KMS-11 (cell line): ENCODE data around the gene MMADHC.

ENCODE experiments used
- H2AFZ ChIP-seq: fragments of 200-600 bp; sonication (generic); 2 replicates; pipeline ENCODE4 v1.6.1; 2016; ENCODE audit warnings: antibody characterized with exemption, mixed run types, low read depth
- H3K27ac ChIP-seq: fragments of 200-600 bp; sonication (generic); 2 replicates; pipeline ENCODE4 v1.6.1; 2016; ENCODE audit warnings: mild to moderate bottlenecking, mixed run types
- H3K27me3 ChIP-seq: fragments of 200-600 bp; sonication (generic); 2 replicates; pipeline ENCODE4 v1.6.1; 2017; ENCODE audit warnings: mild to moderate bottlenecking, low read depth, mixed run types, moderate library complexity; ENCODE audit not compliant: insufficient read depth
- H3K36me3 ChIP-seq: fragments of 200-600 bp; sonication (generic); 2 replicates; pipeline ENCODE4 v1.6.1; 2017; ENCODE audit warnings: mild to moderate bottlenecking, mixed run types; ENCODE audit not compliant: insufficient read depth
- H3K4me1 ChIP-seq: fragments of 200-600 bp; sonication (generic); 2 replicates; pipeline ENCODE4 v1.6.1; 2016; ENCODE audit warnings: mild to moderate bottlenecking, low read depth, mixed run types; ENCODE audit not compliant: poor library complexity, severe bottlenecking
- H3K4me2 ChIP-seq: fragments of 200-600 bp; sonication (generic); 2 replicates; pipeline ENCODE4 v1.7.0; 2016; ENCODE audit warnings: mild to moderate bottlenecking, mixed run types
- H3K4me3 ChIP-seq: fragments of 200-600 bp; sonication (generic); IDR thresholded peaks from 2 replicates; pipeline ENCODE4 v1.6.1; 2017; ENCODE audit warnings: low read depth, low read length, mixed read lengths; ENCODE audit not compliant: insufficient read depth
- H3K79me2 ChIP-seq: fragments of 200-600 bp; sonication (generic); 2 replicates; pipeline ENCODE4 v1.6.1; 2016; ENCODE audit warnings: low read depth, mixed run types; ENCODE audit not compliant: insufficient read depth
- H3K9ac ChIP-seq: fragments of 200-600 bp; sonication (generic); 2 replicates; pipeline ENCODE4 v1.6.1; 2016; ENCODE audit warnings: mild to moderate bottlenecking, mixed run types
- H4K20me1 ChIP-seq: fragments of 200-600 bp; sonication (generic); 2 replicates; pipeline ENCODE4 v1.6.1; 2016; ENCODE audit warnings: mild to moderate bottlenecking, mixed run types; ENCODE audit not compliant: insufficient read depth
- CTCF ChIP-seq: fragments of 200-600 bp; sonication (generic); conservative IDR thresholded peaks from 2 replicates; pipeline ENCODE4 v1.6.1; 2017; ENCODE audit warnings: low read depth, mild to moderate bottlenecking, antibody characterized with exemption, low read length, moderate library complexity, mixed read lengths

The MMADHC gene

GRCh38 chr2:149552226-149552625 is 35.3 kb downstream of the MMADHC start:
- no peaks in the 10 kb centered on the region for H3K27me3 ChIP-seq

GRCh38 chr2:149544692-149545091 is 42.9 kb downstream of the MMADHC start:
- no peaks in the 10 kb centered on the region for H3K4me1 ChIP-seq
- no peak for TF ChIP-seq CTCF
- no peaks in the 10 kb centered on the region for H3K27me3 ChIP-seq
- no peak overlapping the region for H3K4me2 ChIP-seq
- no peaks in the 10 kb centered on the region for H4K20me1 ChIP-seq
- no peak overlapping the region for H3K27ac ChIP-seq
- no peak overlapping the region for H3K4me3 ChIP-seq
- no peaks in the 10 kb centered on the region for H3K79me2 ChIP-seq
- H2AFZ ChIP-seq = no peak overlapping the region
- no peaks in the 10 kb centered on the region for H3K36me3 ChIP-seq
- no peak overlapping the region for H3K9ac ChIP-seq

More at GRCh38 chr2:149552226-149552625, 35.3 kb downstream of the MMADHC start:
- Histone ChIP-seq H3K79me2 (no peaks in the 10 kb centered on the region), H4K20me1 (no peaks in the 10 kb centered on the region), H3K36me3 (no peaks in the 10 kb centered on the region), H3K4me2 (no peak overlapping the region), H3K4me1 (no peaks in the 10 kb centered on the region), H3K9ac (no peak overlapping the region), H3K27ac (no peak overlapping the region), H3K4me3 (no peak overlapping the region), H2AFZ (no peak overlapping the region)
- no peak for TF ChIP-seq CTCF

GRCh38 chr2:149543845-149544244 is 43.7 kb downstream of the MMADHC start:
- Histone ChIP-seq H3K79me2 (no peaks in the 10 kb centered on the region), H3K27ac (no peak overlapping the region), H3K27me3 (no peaks in the 10 kb centered on the region), H3K4me1 (no peaks in the 10 kb centered on the region), H2AFZ (no peak overlapping the region), H3K9ac (no peak overlapping the region), H3K36me3 (no peaks in the 10 kb centered on the region), H3K4me2 (no peak overlapping the region), H3K4me3 (no peak overlapping the region), H4K20me1 (no peaks in the 10 kb centered on the region)
- TF ChIP-seq CTCF = no peak

- Histone ChIP-seq H3K27me3 (no peaks in the 10 kb centered on the region), H3K4me1 (peaks cover 6% of the 10 kb centered on the region), H3K27ac (no peak overlapping the region), H3K9ac (no peak overlapping the region), H3K4me2 (no peak overlapping the region), H4K20me1 (no peaks in the 10 kb centered on the region), H3K79me2 (no peaks in the 10 kb centered on the region), H3K4me3 (no peak overlapping the region), H3K36me3 (no peaks in the 10 kb centered on the region), H2AFZ (no peak overlapping the region)
- no peak for TF ChIP-seq CTCF
Measured at GRCh38 chr2:149540138-149540537, 47.4 kb downstream of the MMADHC start.
